Vagina (tissue), 2 donors: Measurements from ENCODE around the gene PTGFR.

Experiments
- CTCF ChIP-seq, 3 experiments: fragments of 450-650 bp in 2 of 3; fragments of 200-600 bp in 1 of 3; sonication (generic) in 1 of 3; IDR thresholded peaks; one replicate each; pipeline ENCODE4 v1.5.1; 2017 to 2019; ENCODE audit warnings: antibody characterized with exemption in 3 of 3, mild to moderate bottlenecking in 2 of 3, moderate library complexity in 2 of 3
- POLR2A ChIP-seq, 2 donors: fragments of 450-650 bp; IDR thresholded peaks; one replicate each; pipeline ENCODE4 v1.6.1; 2017; ENCODE audit warnings: antibody characterized with exemption in 2 of 2, mild to moderate bottlenecking in 2 of 2, moderate library complexity in 2 of 2
- POLR2AphosphoS5 ChIP-seq, 2 donors: sonication (generic); formaldehyde crosslinking; IDR thresholded peaks; one replicate each; pipeline ENCODE4 v1.9.0; 2017; ENCODE audit warnings: antibody characterized with exemption in 2 of 2, mild to moderate bottlenecking in 2 of 2, low read depth in 1 of 2; ENCODE audit not compliant: insufficient read depth in 1 of 2

- TF ChIP-seq POLR2A (IDR thresholded peaks at IDR 0.05) (no peak), CTCF (IDR thresholded peaks at IDR 0.05) (no peak), POLR2AphosphoS5 (IDR thresholded peaks at IDR 0.05; ENCODE audit: insufficient read depth in 1 of 2, low read depth in 1 of 2) (no peak)
These were observed 1.7 kb downstream of the PTGFR start for GRCh38 chr1:78492386-78492950.
